ENCODE data around the gene HIP1.
"Not testable (repeated sequence)": the region's sequence is repeated elsewhere in the genome, so short reads cannot be mapped to it uniquely, and the experiment has no call there.

- not testable (repeated sequence) for TF ChIP-seq POLR2A, CTCF, POLR2AphosphoS5 (IDR thresholded peaks at IDR 0.05)
Observed at GRCh38 chr7:75609416-75609815, 129.3 kb downstream of the HIP1 start.

Data from sigmoid colon (tissue), 4 donors.